ENCODE results near the gene CBX2.

- TF ChIP-seq EZH2 (IDR thresholded peaks at IDR 0.05; ENCODE audit: insufficient read depth, poor library complexity, severe bottlenecking) (no peak), EZH2phosphoT487 (IDR thresholded peaks at IDR 0.05; ENCODE audit: insufficient read depth, low read depth) (no peak)
These were observed 15.3 kb downstream of the CBX2 start for GRCh38 chr17:79792984-79793923.

Measured in GM23248 (cell line).